A549 treated with ZK216348 at 1 μM for 4 hours (cell line): ENCODE data around the gene GALNT3. TPM values are rescaled to one million over a fixed set of nuclear protein-coding genes. Genes with fewer than 3 reads are reported as not detected.

Experiments used
- total RNA-seq: library from RNA; stranded (reverse); fragments of 200-300 nt; extraction: Qiagen RNA extraction; gene quantifications from 5 replicates; pipeline ENCODE4 v1.2.3, GENCODE V29; 2022; ENCODE audit warnings: low read depth

The GALNT3 gene
- total RNA-seq = 0.11 TPM in 1 of 5 replicates, not detected in the others

DNA sequence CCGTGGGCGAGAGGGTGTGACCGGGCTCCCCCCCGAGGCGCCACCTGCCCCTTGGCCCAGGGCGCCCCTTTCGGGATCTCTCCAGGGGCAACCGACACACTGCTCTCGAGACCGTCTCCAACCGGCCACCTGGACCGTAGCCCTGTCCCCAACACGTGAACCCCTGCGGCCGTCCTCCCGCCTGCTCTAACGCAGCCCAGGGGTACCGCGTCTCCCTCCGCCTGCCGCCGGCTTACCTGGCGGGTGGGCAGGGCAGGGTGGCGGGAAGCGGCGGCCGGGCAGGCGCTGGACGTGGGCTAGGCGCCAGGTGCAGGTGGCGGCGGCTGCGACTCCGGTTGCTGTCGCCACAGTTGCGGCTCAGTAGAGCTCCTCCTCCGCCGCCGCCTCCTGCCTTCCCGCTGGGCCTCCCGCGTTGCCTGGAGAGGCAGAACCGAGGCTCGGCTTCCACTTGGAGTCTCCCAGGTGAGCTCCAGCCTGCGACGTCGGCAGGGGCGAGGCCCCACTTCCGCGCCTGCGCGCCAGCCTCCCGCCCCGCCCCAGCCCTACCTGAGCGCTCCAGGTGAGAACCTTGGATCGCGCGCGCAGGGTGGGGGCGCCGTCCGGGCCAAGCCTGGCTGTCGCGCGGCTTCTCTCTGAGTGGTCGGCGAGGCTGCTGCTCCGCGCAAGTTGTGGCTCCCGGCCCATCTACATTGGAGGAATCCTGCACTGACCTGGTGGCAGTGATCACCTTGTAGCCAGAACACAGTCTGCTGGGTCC is at the start of gene GALNT3:
Gene GALNT3, minus strand, starts transcription at position 469 of the 757 bp plus-strand sequence. CDS start 23,547 bp downstream, outside the sequence.

Other genes starting within 250 kb of the GALNT3 start
- 3.0 to 5.6 TPM (median 5.2 TPM) in 5 replicates for gene TTC21B, start 159.5 kb upstream of the GALNT3 start, total RNA-seq